HG02759 (cell line): ENCODE results near the gene HES7.
"Not testable (repeated sequence)": the region's sequence is repeated elsewhere in the genome, so short reads cannot be mapped to it uniquely, and the experiment has no call there.

Experiments used
- ATAC-seq: cut with Tn5 transposase; IDR thresholded peaks from one replicate; pipeline ENCODE4 v1.9.1; 2021; ENCODE audit warnings: mild to moderate bottlenecking, moderate library complexity; ENCODE audit not compliant: unreplicated experiment

Gene HES7

GRCh38 chr17:8123695-8124349 is at the start of gene HES7:
TSS of gene HES7 (minus strand) at chr17:8124106. CDS start at chr17:8124084, 22 bp downstream.
- no peak for ATAC-seq

GRCh38 chr17:8173056-8173870 is 49.4 kb upstream of the HES7 start:
- peak; percentile 75 for ATAC-seq

- not testable (repeated sequence) for ATAC-seq
These were observed 46.3 kb upstream of the HES7 start for GRCh38 chr17:8170186-8170585.

- ATAC-seq: no peak
These were observed 43.6 kb upstream of the HES7 start for GRCh38 chr17:8167526-8167925.

DNA sequence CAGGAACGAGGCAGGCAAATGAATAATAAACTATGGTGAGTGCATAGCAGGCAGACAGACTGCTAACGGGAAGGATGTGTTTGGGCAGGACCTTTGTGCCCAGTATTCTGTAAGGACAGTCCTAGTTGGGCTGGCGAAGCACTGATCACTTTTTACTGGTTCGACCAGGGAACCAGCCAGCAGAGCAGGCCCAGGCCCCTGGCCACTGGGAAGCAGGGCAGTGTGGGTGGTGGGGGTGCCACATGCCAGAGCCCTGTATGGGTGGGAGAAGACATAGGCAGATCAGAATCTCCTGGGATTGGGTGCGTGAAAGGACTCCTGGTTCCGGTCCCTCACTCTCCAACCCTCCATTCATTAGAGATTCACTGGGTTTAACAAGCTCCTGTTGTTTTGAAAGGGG is 42.8 kb upstream of the HES7 start:
- ATAC-seq: no peak

DNA sequence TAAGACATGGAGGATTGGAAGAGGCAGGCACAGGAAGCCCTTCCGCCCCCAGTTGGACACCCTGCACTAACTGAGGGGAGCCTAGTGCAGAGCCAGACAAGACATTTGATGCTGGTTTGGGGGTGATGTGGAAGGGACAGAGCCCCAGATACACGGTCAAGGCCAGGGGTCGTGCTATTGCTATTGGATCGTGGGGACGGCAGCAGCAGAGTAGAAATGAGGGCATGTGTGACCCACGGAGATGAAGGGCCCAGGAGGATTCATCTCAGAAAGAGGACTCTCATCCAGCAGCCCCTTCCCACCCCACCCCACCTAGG is 40.9 kb upstream of the HES7 start:
- no peak for ATAC-seq

- ATAC-seq: no peak
These were observed 40.3 kb upstream of the HES7 start for GRCh38 chr17:8163978-8164814.

DNA sequence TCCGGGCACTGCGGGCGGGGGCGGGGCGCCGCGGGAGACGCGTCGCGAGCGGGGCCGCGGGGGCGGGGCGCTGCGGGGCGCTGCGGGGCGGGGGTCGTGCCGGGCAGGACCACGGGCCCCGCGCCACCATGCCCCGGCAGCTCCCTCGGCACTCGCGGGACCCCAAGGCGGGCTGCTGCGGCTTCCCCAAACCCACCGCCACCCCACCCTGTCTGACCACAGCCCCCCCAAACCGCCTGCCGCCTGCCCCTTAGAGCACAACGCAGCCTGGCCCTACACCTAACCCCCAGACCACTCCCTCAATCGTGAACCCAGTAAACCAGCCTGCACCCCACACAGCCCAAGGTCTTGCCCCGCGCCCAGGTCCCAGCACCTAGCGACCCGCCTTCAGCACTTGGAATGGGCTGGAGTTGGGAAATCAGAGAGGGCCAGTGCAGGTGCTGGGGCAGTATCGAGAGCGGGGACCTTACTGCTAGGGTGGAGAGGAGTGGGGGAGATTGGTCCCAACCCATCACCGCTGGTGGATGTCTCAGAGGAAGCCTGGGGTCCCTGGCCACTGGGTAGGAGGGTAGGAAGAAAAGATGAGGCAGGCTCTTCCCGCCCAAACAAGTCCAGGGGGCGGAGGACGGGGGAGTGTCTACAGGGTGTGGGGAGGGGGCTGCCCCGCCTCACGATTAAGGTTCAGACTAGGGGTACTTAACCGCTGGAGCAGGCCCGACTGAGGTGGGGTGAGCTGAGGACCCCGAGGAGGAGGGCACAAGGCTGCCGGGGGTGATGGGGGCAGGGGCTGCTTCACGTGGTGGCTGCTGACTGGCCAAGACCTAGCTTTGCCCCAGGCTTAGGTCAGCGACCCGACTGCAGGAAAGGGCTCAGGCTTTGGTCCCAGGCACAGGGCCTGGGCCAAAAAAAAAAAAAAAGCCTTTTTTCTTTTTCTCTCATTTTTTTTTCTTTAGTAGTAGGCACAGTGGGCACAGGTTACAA is 39.4 kb upstream of the HES7 start:
- ATAC-seq: peak; percentile 15

GRCh38 chr17:8162233-8162996 is 38.5 kb upstream of the HES7 start, which contains the start of gene VAMP2:
TSS of gene VAMP2 (minus strand) at chr17:8162948. CDS start at chr17:8162879, 69 bp downstream.
- peak; percentile 66 for ATAC-seq

GRCh38 chr17:8161289-8162232 is 37.7 kb upstream of the HES7 start:
- ATAC-seq: no peak

- no peak for ATAC-seq
These were observed 36.9 kb upstream of the HES7 start for GRCh38 chr17:8160741-8161221.

- no peak for ATAC-seq
These were observed 36.3 kb upstream of the HES7 start for GRCh38 chr17:8160224-8160577.

DNA sequence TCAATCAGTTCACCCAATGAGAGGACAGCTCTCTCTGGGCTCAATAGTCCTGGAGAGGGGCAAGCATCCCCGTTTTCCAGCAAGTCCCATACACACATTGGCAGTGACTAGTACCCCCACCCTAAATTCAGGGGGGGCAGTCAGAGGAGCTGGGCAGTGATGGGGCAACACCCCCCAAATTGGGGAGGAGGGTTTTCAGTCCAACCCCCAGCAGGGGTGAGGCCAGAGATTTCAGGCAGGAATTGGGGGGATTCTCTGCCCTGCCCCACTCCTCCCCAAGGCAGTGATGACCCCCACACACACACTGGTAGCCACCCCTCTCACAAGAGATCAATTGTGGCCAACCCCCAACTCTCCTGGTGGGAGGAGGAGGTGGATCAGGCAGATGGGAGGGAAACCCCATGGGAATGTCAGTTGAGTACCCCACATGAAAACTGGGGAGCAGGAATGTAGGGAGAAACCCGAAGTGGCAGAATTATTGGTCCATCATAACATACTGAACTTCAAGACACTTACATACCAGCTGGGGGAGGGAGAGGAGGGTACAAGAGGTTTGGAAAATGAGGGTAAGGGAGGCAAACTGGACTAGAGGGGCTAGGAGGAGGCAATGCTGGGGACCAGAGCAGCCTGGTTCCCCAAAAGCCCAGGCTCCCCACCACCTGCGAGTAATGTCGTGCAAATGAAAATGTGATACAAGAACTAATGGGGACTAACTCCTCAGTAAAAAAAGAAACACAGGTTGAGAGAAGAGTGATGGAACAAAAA is 35.7 kb upstream of the HES7 start:
- ATAC-seq: no peak

DNA sequence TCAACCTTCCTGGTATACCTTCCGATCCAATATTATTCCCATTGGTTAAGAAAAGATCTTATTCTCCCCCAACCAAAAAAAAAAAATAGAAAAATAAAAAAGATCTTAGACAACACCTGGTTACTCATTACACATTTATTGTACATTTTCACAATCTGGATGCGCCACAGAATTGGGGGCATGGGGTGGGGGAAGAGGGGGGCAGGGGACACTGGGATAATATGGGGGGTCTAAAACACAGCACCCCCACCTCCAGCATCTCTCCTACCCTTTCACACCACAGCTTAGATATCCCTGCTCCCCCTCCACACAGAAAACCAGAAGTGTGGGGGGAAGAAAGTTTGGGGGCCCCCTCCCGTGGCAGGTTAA is 35.1 kb upstream of the HES7 start:
- no peak for ATAC-seq

DNA sequence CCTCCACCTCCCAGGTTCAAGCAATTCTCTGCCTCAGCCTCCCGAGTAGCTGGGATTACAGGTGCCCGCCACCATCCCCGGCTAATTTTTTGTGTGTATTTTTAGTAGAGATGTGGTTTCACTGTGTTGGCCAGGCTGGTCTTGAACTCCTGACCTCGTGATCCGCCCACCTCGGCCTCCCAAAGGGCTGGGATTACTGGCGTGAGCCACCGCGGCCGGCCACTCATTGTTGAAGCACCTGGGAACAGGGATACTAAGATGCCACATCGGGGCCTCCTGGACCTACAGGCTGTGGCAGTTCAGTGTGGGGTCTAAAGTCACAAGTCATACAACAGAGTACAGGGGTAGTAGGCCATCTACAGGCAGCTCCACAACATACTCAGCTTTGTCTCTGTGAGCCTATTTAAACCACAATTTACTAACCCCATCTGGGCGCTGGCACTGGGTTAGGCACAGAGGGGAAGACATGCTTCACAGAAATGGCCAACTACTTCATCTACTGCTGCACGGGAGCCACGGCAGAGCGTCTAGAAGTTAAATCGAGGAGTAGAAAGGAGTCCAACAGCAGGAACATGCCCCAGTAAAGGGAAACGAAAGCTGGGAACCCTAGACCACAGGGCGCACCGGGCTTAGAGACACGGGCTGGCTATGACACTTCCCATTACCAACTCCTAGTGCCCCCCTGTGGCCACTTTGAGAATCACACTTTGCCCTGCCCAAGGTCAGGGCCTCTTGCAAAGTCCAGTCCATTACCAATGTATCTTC is 34.5 kb upstream of the HES7 start:
- no peak for ATAC-seq

DNA sequence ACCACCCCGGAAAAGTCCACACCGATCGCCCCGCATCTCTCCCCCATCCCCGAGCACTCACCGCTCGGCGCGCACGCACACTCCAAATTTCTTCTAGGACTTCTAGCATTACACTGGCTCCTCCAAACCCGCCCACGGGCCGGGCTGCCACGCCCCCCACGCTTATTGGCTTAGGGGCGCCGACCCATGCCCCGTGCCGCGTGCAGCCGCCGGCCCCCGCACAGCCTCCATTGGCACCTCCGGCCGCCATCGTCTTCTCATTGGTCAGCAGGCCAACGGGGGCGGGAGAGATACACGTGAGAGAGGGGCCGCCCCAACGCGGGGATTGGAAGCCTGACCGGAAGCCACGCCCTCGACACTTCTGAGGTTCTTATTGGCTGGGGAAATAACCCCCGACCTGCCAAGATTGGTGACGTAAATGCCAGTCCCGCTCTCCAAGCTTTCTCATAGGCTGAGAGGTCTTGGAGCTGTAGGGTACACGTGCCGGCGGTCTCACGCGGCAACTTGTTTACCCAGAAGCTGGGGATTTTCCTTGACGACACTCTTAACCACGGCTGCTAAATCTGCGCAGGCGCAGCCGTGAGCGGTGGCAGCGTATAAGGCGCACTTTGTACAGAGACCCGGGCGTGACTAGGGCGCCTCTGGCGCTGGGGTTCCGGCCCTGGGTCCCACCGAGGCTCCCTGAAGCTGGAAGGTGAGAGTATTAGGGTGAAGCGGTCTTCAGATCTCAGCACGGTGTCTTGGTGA is 32.5 kb upstream of the HES7 start:
- peak; percentile 82 for ATAC-seq

- no peak for ATAC-seq
These were observed 32.0 kb upstream of the HES7 start for GRCh38 chr17:8155996-8156245.
